ENCODE data around the gene MED12.

MED12 gene

DNA sequence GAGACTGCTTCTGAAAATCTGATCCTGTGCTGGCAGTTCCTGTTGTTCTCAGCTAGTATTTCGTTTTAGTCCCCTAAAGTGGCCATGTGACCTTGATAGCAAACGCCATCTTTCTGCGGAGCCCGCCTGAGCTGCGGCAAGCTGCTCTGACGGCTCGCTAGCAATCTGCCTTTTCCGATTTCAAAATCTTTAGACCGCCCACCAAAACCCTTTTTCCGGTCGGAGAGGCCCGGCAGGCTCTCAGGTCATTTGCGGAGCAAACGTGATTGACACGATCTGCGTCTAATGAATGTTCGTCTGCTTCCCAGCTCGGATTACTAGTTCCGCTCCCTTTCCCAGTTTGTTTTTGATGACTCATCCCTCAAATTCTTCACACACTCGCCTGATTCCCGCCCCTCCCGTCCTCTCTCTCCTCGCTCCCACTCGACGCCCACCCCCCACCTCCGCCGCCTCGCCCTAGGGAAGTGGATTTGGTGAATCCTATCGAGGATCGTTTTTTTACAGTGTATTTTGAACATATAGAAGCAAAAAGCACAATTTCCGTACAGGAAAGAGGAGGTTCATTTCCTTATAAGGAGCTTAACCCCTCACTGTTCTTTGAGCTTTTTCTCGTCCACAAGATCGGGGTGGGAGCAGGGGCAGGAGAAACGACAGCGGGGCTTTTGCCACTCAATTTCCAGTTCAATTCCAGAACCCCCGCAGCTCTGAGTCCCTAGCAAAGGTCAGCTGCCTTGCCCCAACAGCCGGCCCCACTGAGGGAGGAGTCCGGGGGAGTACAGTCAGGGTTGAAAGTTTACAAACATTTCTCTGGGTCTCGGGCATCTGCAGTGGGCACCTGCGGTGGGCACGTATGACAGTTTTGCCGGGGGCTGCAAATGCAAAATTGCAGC lies 63.8 kb downstream of the MED12 start:
- Histone ChIP-seq H4K20me1 (ENCODE audit: insufficient read depth, low read length) (no peaks in the 10 kb centered on the region), H3K27ac (ENCODE audit: low read length) (peak overlapping the region; percentile 97), H3K4me2 (ENCODE audit: low read length) (peak overlapping the region; percentile 96), H3K9ac (ENCODE audit: low read length) (peak overlapping the region; percentile 92), H3K4me3 (ENCODE audit: low read length) (peak overlapping the region; percentile 77), H3K79me2 (ENCODE audit: low read length) (0 out of 2 replicates have a peak, but pooled peaks cover 4% of the 10 kb centered on the region), H3K4me1 (ENCODE audit: low read length) (peaks cover 26% of the 10 kb centered on the region), H3K36me3 (replicated peaks; ENCODE audit: low read depth, low read length) (peaks cover 18% of the 10 kb centered on the region), H2AFZ (ENCODE audit: low read depth, low read length) (0 out of 2 replicates have a peak overlapping the region, but pooled peaks have one; percentile 25), H3K27me3 (ENCODE audit: low read depth, low read length) (no peaks in the 10 kb centered on the region), H3K9me3 (ENCODE audit: insufficient read depth, low read length) (no peaks in the 10 kb centered on the region)
- TF ChIP-seq EZH2phosphoT487 (IDR thresholded peaks at IDR 0.05; ENCODE audit: low read depth) = no peak
- TF ChIP-seq, protein P1, sequence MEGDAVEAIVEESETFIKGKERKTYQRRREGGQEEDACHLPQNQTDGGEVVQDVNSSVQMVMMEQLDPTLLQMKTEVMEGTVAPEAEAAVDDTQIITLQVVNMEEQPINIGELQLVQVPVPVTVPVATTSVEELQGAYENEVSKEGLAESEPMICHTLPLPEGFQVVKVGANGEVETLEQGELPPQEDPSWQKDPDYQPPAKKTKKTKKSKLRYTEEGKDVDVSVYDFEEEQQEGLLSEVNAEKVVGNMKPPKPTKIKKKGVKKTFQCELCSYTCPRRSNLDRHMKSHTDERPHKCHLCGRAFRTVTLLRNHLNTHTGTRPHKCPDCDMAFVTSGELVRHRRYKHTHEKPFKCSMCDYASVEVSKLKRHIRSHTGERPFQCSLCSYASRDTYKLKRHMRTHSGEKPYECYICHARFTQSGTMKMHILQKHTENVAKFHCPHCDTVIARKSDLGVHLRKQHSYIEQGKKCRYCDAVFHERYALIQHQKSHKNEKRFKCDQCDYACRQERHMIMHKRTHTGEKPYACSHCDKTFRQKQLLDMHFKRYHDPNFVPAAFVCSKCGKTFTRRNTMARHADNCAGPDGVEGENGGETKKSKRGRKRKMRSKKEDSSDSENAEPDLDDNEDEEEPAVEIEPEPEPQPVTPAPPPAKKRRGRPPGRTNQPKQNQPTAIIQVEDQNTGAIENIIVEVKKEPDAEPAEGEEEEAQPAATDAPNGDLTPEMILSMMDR (IDR thresholded peaks at IDR 0.05; ENCODE audit: low read depth, low read length) = no peak

- no peak overlapping the region for H2AFZ ChIP-seq (ENCODE audit: low read depth, low read length)
- peak overlapping the region; percentile 92 for H3K9ac ChIP-seq (ENCODE audit: low read length)
- H3K4me2 ChIP-seq (ENCODE audit: low read length) = peak overlapping the region; percentile 96
- H3K36me3 ChIP-seq (replicated peaks; ENCODE audit: low read depth, low read length) = peaks cover 10% of the 10 kb centered on the region
- no peaks in the 10 kb centered on the region for H3K9me3 ChIP-seq (ENCODE audit: insufficient read depth, low read length)
- H3K79me2 ChIP-seq (ENCODE audit: low read length) = 0 out of 2 replicates have a peak, but pooled peaks cover 4% of the 10 kb centered on the region
- no peaks in the 10 kb centered on the region for H3K27me3 ChIP-seq (ENCODE audit: low read depth, low read length)
- peak overlapping the region; percentile 97 for H3K27ac ChIP-seq (ENCODE audit: low read length)
- TF ChIP-seq EZH2phosphoT487 (IDR thresholded peaks at IDR 0.05; ENCODE audit: low read depth) = no peak
- TF ChIP-seq, protein P1 (IDR thresholded peaks at IDR 0.05; ENCODE audit: low read depth, low read length) = no peak
- no peaks in the 10 kb centered on the region for H4K20me1 ChIP-seq (ENCODE audit: insufficient read depth, low read length)
- H3K4me1 ChIP-seq (ENCODE audit: low read length) = peaks cover 26% of the 10 kb centered on the region
- peak overlapping the region; percentile 77 for H3K4me3 ChIP-seq (ENCODE audit: low read length)
Measured at GRCh38 chrX:71182871-71183270, 64.5 kb downstream of the MED12 start.

DNA sequence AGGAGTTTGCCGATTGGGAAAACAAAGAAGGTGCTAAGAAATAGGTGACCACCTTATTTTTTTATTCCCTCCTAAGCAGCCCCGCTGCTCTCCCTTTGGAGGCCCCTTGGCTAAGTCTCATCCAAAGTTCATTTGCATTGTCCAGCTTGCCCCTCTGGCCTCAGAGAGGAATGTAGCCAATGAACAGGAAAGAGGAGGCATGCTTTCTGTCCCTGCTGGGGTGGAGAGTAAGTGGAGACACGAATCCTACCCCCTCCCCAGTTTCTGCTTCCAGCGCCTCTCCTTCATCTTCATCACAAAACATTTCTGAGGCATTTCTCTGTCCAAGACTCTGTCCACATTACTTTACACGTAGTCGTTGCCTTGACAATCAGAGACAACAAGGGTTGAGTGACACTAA lies 64.9 kb downstream of the MED12 start:
- Histone ChIP-seq H3K36me3 (replicated peaks; ENCODE audit: low read depth, low read length) (peaks cover 7% of the 10 kb centered on the region), H3K4me2 (ENCODE audit: low read length) (peak overlapping the region; percentile 96; the same call in 1 of the 2 replicates), H3K27ac (ENCODE audit: low read length) (peak overlapping the region; percentile 97), H4K20me1 (ENCODE audit: insufficient read depth, low read length) (no peaks in the 10 kb centered on the region), H3K27me3 (ENCODE audit: low read depth, low read length) (no peaks in the 10 kb centered on the region), H2AFZ (ENCODE audit: low read depth, low read length) (no peak overlapping the region), H3K4me1 (ENCODE audit: low read length) (peaks cover 26% of the 10 kb centered on the region), H3K4me3 (ENCODE audit: low read length) (no peak overlapping the region), H3K79me2 (ENCODE audit: low read length) (0 out of 2 replicates have a peak, but pooled peaks cover 7% of the 10 kb centered on the region), H3K9ac (ENCODE audit: low read length) (peak overlapping the region; percentile 92; the same call in 1 of the 2 replicates), H3K9me3 (ENCODE audit: insufficient read depth, low read length) (no peaks in the 10 kb centered on the region)
- TF ChIP-seq EZH2phosphoT487 (IDR thresholded peaks at IDR 0.05; ENCODE audit: low read depth) = no peak
- TF ChIP-seq, protein P1 (IDR thresholded peaks at IDR 0.05; ENCODE audit: low read depth, low read length) = no peak

DNA sequence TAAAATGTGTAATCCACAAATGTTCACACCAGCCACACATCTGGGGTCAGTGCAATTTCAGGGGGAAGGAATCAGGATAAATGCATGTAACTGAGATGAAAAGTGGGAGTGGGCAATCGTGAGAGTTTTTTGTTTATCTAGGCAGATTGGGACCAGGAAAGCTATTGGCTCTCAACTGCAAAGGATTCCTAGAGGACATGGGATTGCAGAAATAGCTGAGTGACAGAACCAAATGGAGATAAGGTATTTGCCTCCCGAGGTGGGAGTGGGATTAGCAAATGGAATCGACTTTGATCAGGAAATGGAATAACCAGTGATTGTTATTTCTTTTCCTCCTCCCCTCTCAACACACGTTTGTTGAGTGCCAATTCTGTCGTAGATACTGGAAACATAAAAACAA lies 65.7 kb downstream of the MED12 start:
- H3K9ac ChIP-seq (ENCODE audit: low read length) = no peak overlapping the region
- no peaks in the 10 kb centered on the region for H3K9me3 ChIP-seq (ENCODE audit: insufficient read depth, low read length)
- no peak for TF ChIP-seq EZH2phosphoT487 (IDR thresholded peaks at IDR 0.05; ENCODE audit: low read depth)
- TF ChIP-seq, protein P1 (IDR thresholded peaks at IDR 0.05; ENCODE audit: low read depth, low read length) = no peak
- 0 out of 2 replicates have a peak, but pooled peaks cover 8% of the 10 kb centered on the region for H3K79me2 ChIP-seq (ENCODE audit: low read length)
- no peaks in the 10 kb centered on the region for H3K27me3 ChIP-seq (ENCODE audit: low read depth, low read length)
- H3K4me2 ChIP-seq (ENCODE audit: low read length) = no peak overlapping the region
- no peaks in the 10 kb centered on the region for H4K20me1 ChIP-seq (ENCODE audit: insufficient read depth, low read length)
- H2AFZ ChIP-seq (ENCODE audit: low read depth, low read length) = no peak overlapping the region
- H3K4me1 ChIP-seq (ENCODE audit: low read length) = peaks cover 26% of the 10 kb centered on the region
- no peak overlapping the region for H3K27ac ChIP-seq (ENCODE audit: low read length)
- peaks cover 6% of the 10 kb centered on the region for H3K36me3 ChIP-seq (replicated peaks; ENCODE audit: low read depth, low read length)
- H3K4me3 ChIP-seq (ENCODE audit: low read length) = no peak overlapping the region

Measured in OCI-LY3 (cell line).